A673 (cell line): ENCODE data around the gene DSCAM. TPM values are rescaled to one million over a fixed set of nuclear protein-coding genes. Genes with fewer than 3 reads are reported as not detected.

Experiments used
- BruUV-seq: library from RNA; stranded (reverse); fragments of 400-500 nt; replicated peaks from 2 replicates; lab custom pipeline; 2021; lab: Mats Ljungman, UMichigan
- CTCF ChIA-PET: fragments of 300-600 bp; sonication (Branson Sonifier 250); formaldehyde crosslinking; loops from one replicate; lab custom pipeline; 2022; ENCODE audit warnings: antibody characterized with exemption; lab: Charles Lee
- POLR2A ChIA-PET: fragments of 300-600 bp; sonication (Branson Sonifier 250); formaldehyde crosslinking; loops from one replicate; lab custom pipeline; 2022; ENCODE audit warnings: antibody characterized with exemption; ENCODE audit not compliant: low non-redundant PET; lab: Charles Lee
- DNase-seq: peaks from one replicate; pipeline ENCODE4 v3.0.0-alpha.2; 2015; ENCODE audit warnings: low spot score
- H3K27ac ChIP-seq: fragments of 200-600 bp; sonication (generic); 2 replicates; pipeline ENCODE4 v1.5.1; 2016; ENCODE audit warnings: mixed run types, low read depth, mild to moderate bottlenecking, mixed read lengths, antibody characterized with exemption, low read length; ENCODE audit not compliant: poor library complexity, severe bottlenecking
- H3K27me3 ChIP-seq: fragments of 200-600 bp; sonication (generic); replicated peaks from 2 replicates; pipeline ENCODE4 v1.6.1; 2017; ENCODE audit warnings: mixed run types, low read depth, mild to moderate bottlenecking, mixed read lengths, antibody characterized with exemption, low read length; ENCODE audit not compliant: insufficient read depth, poor library complexity
- H3K36me3 ChIP-seq: fragments of 200-600 bp; sonication (generic); 2 replicates; pipeline ENCODE4 v1.6.1; 2016; ENCODE audit warnings: mixed run types, mild to moderate bottlenecking, mixed read lengths, antibody characterized with exemption, low read length; ENCODE audit not compliant: insufficient read depth, poor library complexity, severe bottlenecking
- H3K4me1 ChIP-seq: fragments of 200-600 bp; sonication (generic); 2 replicates; pipeline ENCODE4 v1.6.1; 2017; ENCODE audit warnings: mixed run types, mild to moderate bottlenecking, mixed read lengths, antibody characterized with exemption, low read length; ENCODE audit not compliant: insufficient read depth, poor library complexity, severe bottlenecking
- H3K4me3 ChIP-seq: fragments of 200-600 bp; sonication (generic); 2 replicates; pipeline ENCODE4 v1.5.1; 2016; ENCODE audit warnings: low read depth, mixed run types, mild to moderate bottlenecking, mixed read lengths, low read length; ENCODE audit not compliant: poor library complexity, severe bottlenecking
- H3K9me3 ChIP-seq: fragments of 200-600 bp; sonication (generic); 2 replicates; pipeline ENCODE4 v1.6.1; 2016; ENCODE audit warnings: mixed run types, low read depth, mild to moderate bottlenecking, mixed read lengths, antibody characterized with exemption, low read length; ENCODE audit not compliant: poor library complexity, severe bottlenecking
- EZH2 ChIP-seq: fragments of 200-600 bp; sonication (generic); IDR thresholded peaks from 2 replicates; pipeline ENCODE4 v1.6.1; 2017; ENCODE audit warnings: borderline replicate concordance, low read depth, mild to moderate bottlenecking, mixed read lengths, antibody characterized with exemption, low read length; ENCODE audit not compliant: poor library complexity, severe bottlenecking
- intact Hi-C: fragments of 100-400 bp; cut with micrococcal nuclease; formaldehyde crosslinking; loops from one replicate; pipeline ENCODE4 v1.10.0; 2022; ENCODE audit not compliant: unreplicated experiment
- total RNA-seq: library from RNA; stranded (reverse); gene quantifications from 2 replicates; pipeline ENCODE4 v1.2.3, GENCODE V29; 2021
- TF ChIP-seq, protein P1 (sequence below): fragments of 300-800, 200-600 bp; sonication (generic); conservative IDR thresholded peaks from 2 replicates; pipeline ENCODE4 v1.5.1; 2017; ENCODE audit warnings: low read depth, mild to moderate bottlenecking, antibody characterized with exemption, low read length, moderate library complexity, mixed read lengths

DSCAM gene
- total RNA-seq, 1 experiment from 2014 or later: not detected

DNA sequence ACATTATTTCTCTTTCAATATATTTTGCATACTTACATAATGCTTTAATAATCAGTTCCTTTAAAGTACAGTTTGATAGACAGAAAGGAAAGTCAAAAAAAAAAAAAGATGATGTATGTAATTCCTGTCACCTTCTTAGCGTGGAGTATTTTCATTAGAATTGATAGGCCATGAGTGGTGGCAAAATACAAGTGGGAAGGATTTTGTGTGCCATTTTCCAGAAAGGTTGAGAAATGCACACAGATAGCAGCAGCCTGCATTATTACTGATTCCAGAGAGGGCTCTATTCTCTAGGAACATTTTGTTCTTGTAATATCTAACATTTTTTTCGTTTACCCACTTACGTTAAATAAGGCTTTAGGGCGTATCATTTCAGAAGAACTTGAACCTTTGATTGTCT is 475.6 kb downstream of the DSCAM start:
- intact Hi-C loops: no loop called here
- ChIA-PET CTCF (no interaction called here), POLR2A (no interaction called here)
- Histone ChIP-seq H3K27me3 (no peaks in the 10 kb centered on the region), H3K4me3 (no peak overlapping the region), H3K4me1 (no peaks in the 10 kb centered on the region), H3K9me3 (peaks cover 14% of the 10 kb centered on the region), H3K27ac (no peak overlapping the region), H3K36me3 (no peaks in the 10 kb centered on the region)
- BruUV-seq: no TSS peak
- no peak for DNase-seq
- TF ChIP-seq, protein P1, sequence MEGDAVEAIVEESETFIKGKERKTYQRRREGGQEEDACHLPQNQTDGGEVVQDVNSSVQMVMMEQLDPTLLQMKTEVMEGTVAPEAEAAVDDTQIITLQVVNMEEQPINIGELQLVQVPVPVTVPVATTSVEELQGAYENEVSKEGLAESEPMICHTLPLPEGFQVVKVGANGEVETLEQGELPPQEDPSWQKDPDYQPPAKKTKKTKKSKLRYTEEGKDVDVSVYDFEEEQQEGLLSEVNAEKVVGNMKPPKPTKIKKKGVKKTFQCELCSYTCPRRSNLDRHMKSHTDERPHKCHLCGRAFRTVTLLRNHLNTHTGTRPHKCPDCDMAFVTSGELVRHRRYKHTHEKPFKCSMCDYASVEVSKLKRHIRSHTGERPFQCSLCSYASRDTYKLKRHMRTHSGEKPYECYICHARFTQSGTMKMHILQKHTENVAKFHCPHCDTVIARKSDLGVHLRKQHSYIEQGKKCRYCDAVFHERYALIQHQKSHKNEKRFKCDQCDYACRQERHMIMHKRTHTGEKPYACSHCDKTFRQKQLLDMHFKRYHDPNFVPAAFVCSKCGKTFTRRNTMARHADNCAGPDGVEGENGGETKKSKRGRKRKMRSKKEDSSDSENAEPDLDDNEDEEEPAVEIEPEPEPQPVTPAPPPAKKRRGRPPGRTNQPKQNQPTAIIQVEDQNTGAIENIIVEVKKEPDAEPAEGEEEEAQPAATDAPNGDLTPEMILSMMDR: no peak
- no peak for TF ChIP-seq EZH2

DNA sequence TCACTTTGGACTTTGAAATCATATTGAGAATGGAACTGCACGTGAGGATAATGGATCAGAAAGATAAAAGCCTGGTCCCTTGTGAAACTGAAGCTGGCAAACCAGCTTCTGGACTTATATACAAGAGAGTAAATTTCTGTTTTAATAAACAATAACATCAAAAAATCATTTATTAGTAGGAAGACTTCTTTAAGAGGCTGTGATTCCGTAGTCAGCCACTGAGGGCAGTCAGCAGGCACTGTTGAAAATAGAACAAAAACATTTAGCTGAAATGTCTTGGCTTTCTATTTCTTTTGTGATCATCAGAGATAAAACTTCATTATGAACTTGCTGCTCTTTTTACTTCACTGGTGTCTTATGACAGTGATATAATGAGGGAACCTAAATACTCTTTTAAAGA is 490.3 kb downstream of the DSCAM start:
- ChIA-PET POLR2A (no interaction called here), CTCF (no interaction called here)
- H3K4me1 ChIP-seq: no peaks in the 10 kb centered on the region
- TF ChIP-seq, protein P1: no peak
- no peak for TF ChIP-seq EZH2
- peaks cover 3% of the 10 kb centered on the region for H3K9me3 ChIP-seq
- no peak for DNase-seq
- no TSS peak for BruUV-seq
- no peak overlapping the region for H3K27ac ChIP-seq
- no peaks in the 10 kb centered on the region for H3K27me3 ChIP-seq
- no peak overlapping the region for H3K4me3 ChIP-seq
- no peaks in the 10 kb centered on the region for H3K36me3 ChIP-seq
- intact Hi-C loops: no loop called here

DNA sequence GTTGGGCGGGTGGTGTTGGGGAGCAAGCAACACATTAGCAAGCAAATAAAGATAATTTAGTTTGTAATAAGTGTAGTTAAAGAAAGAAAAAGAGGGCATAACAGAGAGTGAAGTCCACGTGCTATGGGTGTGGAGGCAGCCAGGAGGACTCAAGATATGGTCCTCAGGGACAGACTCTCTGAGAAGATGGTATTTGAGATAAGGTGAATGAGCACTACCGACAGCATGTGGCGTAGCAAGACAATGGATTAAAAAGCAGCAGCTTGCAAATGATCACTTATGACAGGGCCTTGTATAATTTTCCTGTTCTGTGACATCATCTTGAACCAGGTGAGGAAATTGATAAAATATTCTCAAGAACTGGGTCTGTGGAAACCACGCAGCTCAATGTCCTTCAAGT is 491.9 kb downstream of the DSCAM start:
- TF ChIP-seq EZH2: no peak
- TF ChIP-seq, protein P1: no peak
- Histone ChIP-seq H3K27me3 (no peaks in the 10 kb centered on the region), H3K4me3 (no peak overlapping the region), H3K9me3 (peaks cover 3% of the 10 kb centered on the region), H3K27ac (no peak overlapping the region), H3K36me3 (no peaks in the 10 kb centered on the region), H3K4me1 (no peaks in the 10 kb centered on the region)
- intact Hi-C loops: no loop called here
- CTCF ChIA-PET: no interaction called here
- no TSS peak for BruUV-seq
- no peak for DNase-seq
- POLR2A ChIA-PET: no interaction called here
